ENCODE measurements around the gene DDA1. TPM values are rescaled to one million over a fixed set of nuclear protein-coding genes. Genes with fewer than 3 reads are reported as not detected.

Gene DDA1
- total RNA-seq, 1 donor from 2014 or later: 123 TPM

GRCh38 chr19:17275441-17276175 lies 33.8 kb upstream of the DDA1 start:
- Mint-ChIP-seq H3K4me1 (ENCODE audit: low read depth, unreplicated experiment) (no peaks in the 10 kb centered on the region), H3K27ac (ENCODE audit: unreplicated experiment) (no peak overlapping the region), H3K4me3 (ENCODE audit: unreplicated experiment) (no peak overlapping the region), H3K36me3 (ENCODE audit: low read depth, unreplicated experiment) (peaks cover 15% of the 10 kb centered on the region), H3K27me3 (ENCODE audit: low read depth, unreplicated experiment) (no peaks in the 10 kb centered on the region), H3K9me3 (ENCODE audit: unreplicated experiment) (no peaks in the 10 kb centered on the region)
- no peaks in the 10 kb centered on the region for H3K79me2 ChIP-seq (ENCODE audit: insufficient read depth, low read length)
- H3K27me3 ChIP-seq (ENCODE audit: insufficient read depth, low read length): no peaks in the 10 kb centered on the region
- no peak for TF ChIP-seq EZH2 (IDR thresholded peaks at IDR 0.05; ENCODE audit: insufficient read depth, low read length)
- TF ChIP-seq CTCF (IDR thresholded peaks at IDR 0.05; ENCODE audit: insufficient read depth, low read depth, low read length): no peak
- H2AFZ ChIP-seq (ENCODE audit: low read depth, low read length): no peak overlapping the region
- H3K9ac ChIP-seq (ENCODE audit: low read length): no peak overlapping the region
- no peak overlapping the region for H3K27ac ChIP-seq (ENCODE audit: low read depth, low read length)
- FAIRE-seq (no peak), DNase-seq (ENCODE audit: low read depth) (no peak)
- no peaks in the 10 kb centered on the region for H3K4me1 ChIP-seq (ENCODE audit: insufficient read depth, low read length)
- no peaks in the 10 kb centered on the region for H4K20me1 ChIP-seq (ENCODE audit: insufficient read depth, low read length)
- no peak overlapping the region for H3K4me2 ChIP-seq (ENCODE audit: low read length)
- H3K4me3 ChIP-seq (ENCODE audit: insufficient read depth, low read depth, low read length): no peak overlapping the region
- H3K36me3 ChIP-seq (ENCODE audit: insufficient read depth, low read length): peaks cover 16% of the 10 kb centered on the region
- no peaks in the 10 kb centered on the region for H3K9me3 ChIP-seq (ENCODE audit: insufficient read depth, low read depth, low read length)

GRCh38 chr19:17279436-17279835 lies 29.9 kb upstream of the DDA1 start:
- Mint-ChIP-seq H3K27ac (ENCODE audit: unreplicated experiment) (no peak overlapping the region), H3K4me3 (ENCODE audit: unreplicated experiment) (no peak overlapping the region), H3K4me1 (ENCODE audit: low read depth, unreplicated experiment) (no peaks in the 10 kb centered on the region), H3K36me3 (ENCODE audit: low read depth, unreplicated experiment) (peaks cover 17% of the 10 kb centered on the region), H3K9me3 (ENCODE audit: unreplicated experiment) (no peaks in the 10 kb centered on the region), H3K27me3 (ENCODE audit: low read depth, unreplicated experiment) (peaks cover 3% of the 10 kb centered on the region)
- no peak overlapping the region for H3K27ac ChIP-seq (ENCODE audit: low read depth, low read length)
- no peaks in the 10 kb centered on the region for H3K4me1 ChIP-seq (ENCODE audit: insufficient read depth, low read length)
- no peaks in the 10 kb centered on the region for H3K9me3 ChIP-seq (ENCODE audit: insufficient read depth, low read depth, low read length)
- peaks cover 8% of the 10 kb centered on the region for H3K36me3 ChIP-seq (ENCODE audit: insufficient read depth, low read length)
- FAIRE-seq (no peak), DNase-seq (ENCODE audit: low read depth) (no peak)
- TF ChIP-seq CTCF (IDR thresholded peaks at IDR 0.05; ENCODE audit: insufficient read depth, low read depth, low read length) (no peak), EZH2 (IDR thresholded peaks at IDR 0.05; ENCODE audit: insufficient read depth, low read length) (no peak)
- H3K79me2 ChIP-seq (ENCODE audit: insufficient read depth, low read length): no peaks in the 10 kb centered on the region
- H3K27me3 ChIP-seq (ENCODE audit: insufficient read depth, low read length): no peaks in the 10 kb centered on the region
- no peak overlapping the region for H2AFZ ChIP-seq (ENCODE audit: low read depth, low read length)
- no peak overlapping the region for H3K9ac ChIP-seq (ENCODE audit: low read length)
- no peak overlapping the region for H3K4me2 ChIP-seq (ENCODE audit: low read length)
- H3K4me3 ChIP-seq (ENCODE audit: insufficient read depth, low read depth, low read length): no peak overlapping the region
- H4K20me1 ChIP-seq (ENCODE audit: insufficient read depth, low read length): no peaks in the 10 kb centered on the region
